Neural cell (in vitro differentiated cells): ENCODE results near the gene ZNF497.

Source experiments
- EP300 ChIP-seq: fragments of 450-650 bp; conservative IDR thresholded peaks from 2 replicates; pipeline ENCODE4 v1.6.1; 2014; ENCODE audit warnings: antibody characterized with exemption, mild to moderate bottlenecking, moderate library complexity; ENCODE audit not compliant: poor library complexity, severe bottlenecking
- EZH2 ChIP-seq: fragments of 200-600, 300-800 bp; shearing (Covaris generic), sonication (generic); IDR thresholded peaks from 2 replicates; pipeline ENCODE4 v1.6.1; 2014; ENCODE audit warnings: antibody characterized with exemption, low read length, borderline replicate concordance, mild to moderate bottlenecking; ENCODE audit not compliant: insufficient read depth, poor library complexity, severe bottlenecking
- MXI1 ChIP-seq: fragments of 450-650 bp; conservative IDR thresholded peaks from 2 replicates; pipeline ENCODE4 v1.6.1; 2014; ENCODE audit warnings: antibody characterized with exemption, mild to moderate bottlenecking; ENCODE audit not compliant: poor library complexity, severe bottlenecking
- POLR2AphosphoS5 ChIP-seq: IDR thresholded peaks from 2 replicates; pipeline ENCODE4 v1.6.1; 2012
- RAD21 ChIP-seq: fragments of 450-650 bp; conservative IDR thresholded peaks from 2 replicates; pipeline ENCODE4 v1.6.1; 2014; ENCODE audit warnings: antibody characterized with exemption, mild to moderate bottlenecking, moderate library complexity
- REST ChIP-seq: IDR thresholded peaks from 2 replicates; pipeline ENCODE4 v1.6.1; 2012; ENCODE audit warnings: borderline replicate concordance
- TAF1 ChIP-seq: IDR thresholded peaks from 2 replicates; pipeline ENCODE4 v1.6.1; 2012; ENCODE audit warnings: low read depth
- TF ChIP-seq, protein P1 (sequence below): fragments of 450-650 bp; IDR thresholded peaks from 2 replicates; pipeline ENCODE4 v1.5.1; 2014; ENCODE audit warnings: antibody characterized with exemption, mild to moderate bottlenecking, moderate library complexity; ENCODE audit not compliant: poor library complexity, severe bottlenecking

GRCh38 chr19:58334691-58335249, 27.8 kb downstream of the ZNF497 start:
- TF ChIP-seq POLR2AphosphoS5 = no peak
- TF ChIP-seq REST = no peak
- TF ChIP-seq RAD21 = no peak
- no peak for TF ChIP-seq EZH2
- no peak for TF ChIP-seq TAF1
- no peak for TF ChIP-seq EP300
- TF ChIP-seq, protein P1, sequence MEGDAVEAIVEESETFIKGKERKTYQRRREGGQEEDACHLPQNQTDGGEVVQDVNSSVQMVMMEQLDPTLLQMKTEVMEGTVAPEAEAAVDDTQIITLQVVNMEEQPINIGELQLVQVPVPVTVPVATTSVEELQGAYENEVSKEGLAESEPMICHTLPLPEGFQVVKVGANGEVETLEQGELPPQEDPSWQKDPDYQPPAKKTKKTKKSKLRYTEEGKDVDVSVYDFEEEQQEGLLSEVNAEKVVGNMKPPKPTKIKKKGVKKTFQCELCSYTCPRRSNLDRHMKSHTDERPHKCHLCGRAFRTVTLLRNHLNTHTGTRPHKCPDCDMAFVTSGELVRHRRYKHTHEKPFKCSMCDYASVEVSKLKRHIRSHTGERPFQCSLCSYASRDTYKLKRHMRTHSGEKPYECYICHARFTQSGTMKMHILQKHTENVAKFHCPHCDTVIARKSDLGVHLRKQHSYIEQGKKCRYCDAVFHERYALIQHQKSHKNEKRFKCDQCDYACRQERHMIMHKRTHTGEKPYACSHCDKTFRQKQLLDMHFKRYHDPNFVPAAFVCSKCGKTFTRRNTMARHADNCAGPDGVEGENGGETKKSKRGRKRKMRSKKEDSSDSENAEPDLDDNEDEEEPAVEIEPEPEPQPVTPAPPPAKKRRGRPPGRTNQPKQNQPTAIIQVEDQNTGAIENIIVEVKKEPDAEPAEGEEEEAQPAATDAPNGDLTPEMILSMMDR = no peak
- no peak for TF ChIP-seq MXI1
